HepG2 (cell line): ENCODE measurements around the gene CENPP. TPM values are rescaled to one million over a fixed set of nuclear protein-coding genes. Genes with fewer than 3 reads are reported as not detected.

Source experiments
- AGO1 ChIP-seq: fragments of 200-400 bp; formaldehyde crosslinking; IDR thresholded peaks from 2 replicates; pipeline ENCODE4 v1.6.1; 2017; ENCODE audit warnings: mild to moderate bottlenecking, low read depth, low read length, moderate library complexity; ENCODE audit not compliant: poor library complexity, severe bottlenecking
- ATF3 ChIP-seq: sonication (generic); formaldehyde crosslinking; IDR thresholded peaks from 2 replicates; pipeline ENCODE4 v1.4.0; 2020; ENCODE audit warnings: missing genetic modification reagents
- BHLHE40 ChIP-seq: IDR thresholded peaks from 2 replicates; pipeline ENCODE4 v1.6.1; 2011; ENCODE audit warnings: low read length, improper control_type of control experiment
- HMGA1 ChIP-seq: sonication (generic); formaldehyde crosslinking; conservative IDR thresholded peaks from 2 replicates; pipeline ENCODE4 v1.4.0; 2020; ENCODE audit warnings: missing genetic modification reagents
- IRF9 ChIP-seq: sonication (generic); formaldehyde crosslinking; IDR thresholded peaks from 2 replicates; pipeline ENCODE4 v1.8.0; 2022; ENCODE audit warnings: missing genetic modification reagents, mild to moderate bottlenecking, borderline replicate concordance
- MAZ ChIP-seq, 2 experiments: sonication (generic) in 1 of 2; formaldehyde crosslinking in 1 of 2; IDR thresholded peaks; 2 replicates each; pipeline versions ENCODE4 v1.5.0 to v1.6.1; 2012 to 2020; ENCODE audit warnings: low read depth in 2 of 2, mild to moderate bottlenecking in 2 of 2, borderline replicate concordance in 1 of 2, improper control_type of control experiment in 1 of 2, low read length in 1 of 2, missing genetic modification reagents in 1 of 2, moderate library complexity in 1 of 2
- MED1 ChIP-seq: sonication (generic); formaldehyde crosslinking; IDR thresholded peaks from 2 replicates; pipeline ENCODE4 v1.4.0; 2020; ENCODE audit warnings: missing genetic modification reagents
- MIER3 ChIP-seq: IDR thresholded peaks from 2 replicates; pipeline ENCODE4 v1.6.1; 2016; ENCODE audit warnings: missing compliant biosample characterization, borderline replicate concordance
- MYPOP ChIP-seq: sonication (generic); formaldehyde crosslinking; IDR thresholded peaks from 2 replicates; pipeline ENCODE4 v1.8.1; 2023; ENCODE audit warnings: mild to moderate bottlenecking, moderate library complexity, missing genetic modification reagents
- NAIF1 ChIP-seq: sonication (generic); formaldehyde crosslinking; IDR thresholded peaks from 2 replicates; pipeline ENCODE4 v1.5.0; 2020; ENCODE audit warnings: mild to moderate bottlenecking, missing genetic modification reagents, borderline replicate concordance
- PAXIP1 ChIP-seq: sonication (generic); formaldehyde crosslinking; conservative IDR thresholded peaks from 2 replicates; pipeline ENCODE4 v1.4.0; 2020; ENCODE audit warnings: mild to moderate bottlenecking, missing genetic modification reagents, moderate library complexity
- PHF20 ChIP-seq: sonication (generic); formaldehyde crosslinking; IDR thresholded peaks from 2 replicates; pipeline ENCODE4 v1.5.0; 2020; ENCODE audit warnings: mild to moderate bottlenecking, missing genetic modification reagents
- PLSCR1 ChIP-seq: sonication (generic); formaldehyde crosslinking; IDR thresholded peaks from 2 replicates; pipeline ENCODE4 v1.5.0; 2020; ENCODE audit warnings: missing genetic modification reagents, mild to moderate bottlenecking, borderline replicate concordance
- PRDM10 ChIP-seq: sonication (generic); formaldehyde crosslinking; IDR thresholded peaks from 2 replicates; pipeline ENCODE4 v1.4.0; 2020; ENCODE audit warnings: low read depth, missing genetic modification reagents
- TARDBP ChIP-seq: sonication (generic); formaldehyde crosslinking; IDR thresholded peaks from 2 replicates; pipeline ENCODE4 v1.8.0; 2022; ENCODE audit warnings: mild to moderate bottlenecking, missing genetic modification reagents
- YEATS4 ChIP-seq: sonication (generic); formaldehyde crosslinking; IDR thresholded peaks from 2 replicates; pipeline ENCODE4 v1.4.0; 2020; ENCODE audit warnings: missing genetic modification reagents, borderline replicate concordance
- ZNF691 ChIP-seq: sonication (generic); formaldehyde crosslinking; IDR thresholded peaks from 2 replicates; pipeline ENCODE4 v1.4.0; 2020; ENCODE audit warnings: missing genetic modification reagents, low read depth, mild to moderate bottlenecking, borderline replicate concordance
- polyA plus RNA-seq, 8 experiments: library from polyadenylated mRNA; depleted of rRNA in 3 of 8; stranded (reverse) in 7 of 8; unstranded in 1 of 8; fragments of >200 nt; fragmentation: Illumina TruSeq in 4 of 8; extraction: Trizol in 4 of 8; gene quantifications; 2 replicates each; pipeline versions ENCODE4 v1.2.1 to v1.2.3, GENCODE V29; 2011 to 2016; ENCODE audit warnings: low read depth in 4 of 8, missing spikeins in 1 of 8, mixed read lengths in 1 of 8; ENCODE audit not compliant: insufficient read depth in 1 of 8
- total RNA-seq, 5 experiments: library from RNA; depleted of rRNA; stranded (reverse); fragments of >200 nt; fragmentation: Illumina TruSeq; extraction: Trizol; gene quantifications; 2 replicates each; pipeline ENCODE4 v1.2.3, GENCODE V29; 2016; ENCODE audit warnings: low read depth in 1 of 5

CENPP gene
- total and polyA plus RNA-seq, 2 of the 13 experiments (the other 11 are each of a cell fraction or from before 2014, with no cell fraction given): 2.0 to 11.4 TPM

- peak; percentile 44; the same call in 1 of the 2 replicates for TF ChIP-seq PAXIP1
- TF ChIP-seq HMGA1 (CRISPR knock-in tag): no peak
- TF ChIP-seq IRF9 (CRISPR knock-in tag): no peak
- no peak for TF ChIP-seq MAZ (IDR thresholded peaks at IDR 0.05; ENCODE audit: borderline replicate concordance, low read depth, low read length)
- 0 out of 2 replicates have a peak, but pooled peaks have one; percentile 30 for TF ChIP-seq MAZ (CRISPR knock-in tag; IDR thresholded peaks at IDR 0.05; ENCODE audit: low read depth)
- TF ChIP-seq PHF20 (CRISPR knock-in tag): peak; percentile 32; the same call in 1 of the 2 replicates
- TF ChIP-seq MED1 (CRISPR knock-in tag): peak; percentile 44; the same call in 1 of the 2 replicates
- TF ChIP-seq YEATS4: no peak
- no peak for TF ChIP-seq PLSCR1 (CRISPR knock-in tag)
- TF ChIP-seq AGO1: no peak
- TF ChIP-seq TARDBP (CRISPR knock-in tag): no peak
- TF ChIP-seq MIER3 (CRISPR knock-in tag): no peak
- TF ChIP-seq ATF3 (CRISPR knock-in tag): no peak
- no peak for TF ChIP-seq ZNF691 (CRISPR knock-in tag)
- no peak for TF ChIP-seq MYPOP (CRISPR knock-in tag)
- no peak for TF ChIP-seq NAIF1 (CRISPR knock-in tag)
- TF ChIP-seq PRDM10 (CRISPR knock-in tag): no peak
- no peak for TF ChIP-seq BHLHE40
Observed at GRCh38 chr9:92598382-92598781, 272.6 kb downstream of the CENPP start (continued).
